Gastroesophageal sphincter (tissue), 4 donors: ENCODE results near the gene IL3RA. TPM values are rescaled to one million over a fixed set of nuclear protein-coding genes. Genes with fewer than 3 reads are reported as not detected.
"Not testable (repeated sequence)": the region's sequence is repeated elsewhere in the genome, so short reads cannot be mapped to it uniquely, and the experiment has no call there.

Experiments used
- ATAC-seq: fragments of 150-250 bp; one replicate; pipeline ENCODE4 v1.9.1; 2016; ENCODE audit warnings: mild to moderate bottlenecking, moderate library complexity
- H3K27ac ChIP-seq, 4 donors: fragments of 200-600 bp; sonication (generic) in 3 of 4; 1 replicate in 3 of 4; 2 replicates in 1 of 4; pipeline ENCODE4 v1.5.1; 2016 to 2019
- H3K27me3 ChIP-seq: fragments of 200-600 bp; sonication (generic); one replicate; pipeline ENCODE4 v1.5.1; 2019
- H3K36me3 ChIP-seq, 2 donors: fragments of 200-600 bp; sonication (generic); one replicate each; pipeline ENCODE4 v1.5.1; 2019; ENCODE audit warnings: control low read depth in 1 of 2
- H3K4me1 ChIP-seq, 3 donors: fragments of 200-600 bp; sonication (generic); 1 replicate in 2 of 3; 2 replicates in 1 of 3; pipeline ENCODE4 v1.5.1; 2016 to 2019; ENCODE audit warnings: control low read depth in 2 of 3
- H3K4me3 ChIP-seq, 2 donors: fragments of 200-600 bp; sonication (generic); one replicate each; pipeline ENCODE4 v1.5.1; 2019; ENCODE audit warnings: mild to moderate bottlenecking in 1 of 2, moderate library complexity in 1 of 2
- H3K9me3 ChIP-seq, 3 donors: fragments of 200-600 bp; sonication (generic); one replicate each; pipeline ENCODE4 v1.5.1; 2017 to 2019; ENCODE audit warnings: control low read depth in 2 of 3
- CTCF ChIP-seq, 4 experiments: fragments of 200-600 bp in 2 of 4; fragments of 450-650 bp in 2 of 4; sonication (generic) in 1 of 4; IDR thresholded peaks; one replicate each; pipeline ENCODE4 v1.5.1; 2017 to 2019; ENCODE audit warnings: antibody characterized with exemption in 4 of 4, mild to moderate bottlenecking in 2 of 4, moderate library complexity in 2 of 4
- EP300 ChIP-seq: sonication (generic); formaldehyde crosslinking; IDR thresholded peaks from one replicate; pipeline ENCODE4 v1.6.1; 2017; ENCODE audit warnings: antibody characterized with exemption, mild to moderate bottlenecking
- POLR2A ChIP-seq, 2 donors: fragments of 450-650 bp; IDR thresholded peaks; one replicate each; pipeline ENCODE4 v1.6.1; 2017; ENCODE audit warnings: antibody characterized with exemption in 2 of 2, mild to moderate bottlenecking in 2 of 2, moderate library complexity in 1 of 2
- POLR2AphosphoS5 ChIP-seq: sonication (generic); formaldehyde crosslinking; IDR thresholded peaks from one replicate; pipeline ENCODE4 v1.6.1; 2017; ENCODE audit warnings: antibody characterized with exemption
- WGBS, 2 donors: methylation state at CpG; one replicate each; pipeline ENCODE4 v1.1.5; 2018; ENCODE audit warnings: low coverage in 1 of 2; 5-methylcytosine and 5-hydroxymethylcytosine counted together
- total RNA-seq, 4 donors: library from RNA; depleted of rRNA; stranded (reverse); fragments of >200 nt; gene quantifications; one replicate each; pipeline ENCODE4 v1.1.0, GENCODE V29; 2016

Gene IL3RA
- total RNA-seq, 4 donors from 2014 or later = 3.6 to 10.2 (median 6.7) TPM

GRCh38 chrX:1307626-1308340, 28.8 kb upstream of the IL3RA start:
- Histone ChIP-seq H3K4me1 (no peaks in the 10 kb centered on the region), H3K27me3 (no peaks in the 10 kb centered on the region), H3K36me3 (no peaks in the 10 kb centered on the region), H3K9me3 (peaks cover 0 to 6% (median 0%) of the 10 kb centered on the region in 3 donors), H3K4me3 (no peak overlapping the region), H3K27ac (no peak overlapping the region)
- WGBS, 2 donors = 65 to 89% methylated on average over 4 to 6 of the region's 10 CpGs
- no peak for TF ChIP-seq CTCF (IDR thresholded peaks at IDR 0.05)
- no peak for TF ChIP-seq EP300
- TF ChIP-seq POLR2A (IDR thresholded peaks at IDR 0.05) = no peak
- ATAC-seq = no peak

- TF ChIP-seq EP300 (no peak), POLR2A (IDR thresholded peaks at IDR 0.05) (no peak), POLR2AphosphoS5 (no peak), CTCF (IDR thresholded peaks at IDR 0.05) (no peak)
- Histone ChIP-seq H3K4me3 (no peak overlapping the region), H3K27ac (no peak overlapping the region), H3K9me3 (peaks cover 0 to 6% (median 0%) of the 10 kb centered on the region in 3 donors), H3K27me3 (no peaks in the 10 kb centered on the region), H3K4me1 (no peaks in the 10 kb centered on the region), H3K36me3 (no peaks in the 10 kb centered on the region)
- ATAC-seq = no peak
- WGBS, 2 donors = 97% methylated on average over 4 of the region's 8 CpGs; no CpG with 5 or more reads in 1 of the 2 donors
Observed at GRCh38 chrX:1308476-1308875, 28.1 kb upstream of the IL3RA start.

- not testable (repeated sequence) for H3K27ac ChIP-seq, H3K4me3 ChIP-seq, H3K36me3 ChIP-seq, H3K4me1 ChIP-seq, H3K9me3 ChIP-seq, H3K27me3 ChIP-seq, ATAC-seq
- WGBS, 2 donors = 84% methylated on average over 8 of the region's 12 CpGs; no CpG with 5 or more reads in 1 of the 2 donors
Observed at GRCh38 chrX:1308917-1309316, 27.7 kb upstream of the IL3RA start.

- WGBS, 2 donors = 83 to 92% methylated on average over 2 to 5 of the region's 7 CpGs
Observed at GRCh38 chrX:1313788-1314187, 22.8 kb upstream of the IL3RA start.

GRCh38 chrX:1316527-1316926, 20.1 kb upstream of the IL3RA start:
- no peaks in the 10 kb centered on the region for H3K4me1 ChIP-seq
- no peak overlapping the region for H3K4me3 ChIP-seq
- TF ChIP-seq POLR2AphosphoS5 = peak; percentile 15
- TF ChIP-seq CTCF (IDR thresholded peaks at IDR 0.05) = no peak
- H3K27me3 ChIP-seq = no peaks in the 10 kb centered on the region
- 66 to 92% methylated on average over 9 to 16 of the region's 18 CpGs for WGBS, 2 donors
- H3K9me3 ChIP-seq = no peaks in the 10 kb centered on the region
- H3K27ac ChIP-seq = no peak overlapping the region
- ATAC-seq = peak; percentile 74
- no peaks in the 10 kb centered on the region for H3K36me3 ChIP-seq

More at GRCh38 chrX:1313788-1314187, 22.8 kb upstream of the IL3RA start:
- Histone ChIP-seq H3K9me3 (no peaks in the 10 kb centered on the region), H3K4me1 (no peaks in the 10 kb centered on the region), H3K27ac (no peak overlapping the region), H3K4me3 (no peak overlapping the region), H3K27me3 (no peaks in the 10 kb centered on the region), H3K36me3 (no peaks in the 10 kb centered on the region)
- no peak for ATAC-seq
- TF ChIP-seq EP300 = no peak
- no peak for TF ChIP-seq POLR2AphosphoS5
- TF ChIP-seq POLR2A (IDR thresholded peaks at IDR 0.05) = no peak
- TF ChIP-seq CTCF (IDR thresholded peaks at IDR 0.05) = no peak
